ENCODE measurements around the gene ADGRB3.

Gene ADGRB3

DNA sequence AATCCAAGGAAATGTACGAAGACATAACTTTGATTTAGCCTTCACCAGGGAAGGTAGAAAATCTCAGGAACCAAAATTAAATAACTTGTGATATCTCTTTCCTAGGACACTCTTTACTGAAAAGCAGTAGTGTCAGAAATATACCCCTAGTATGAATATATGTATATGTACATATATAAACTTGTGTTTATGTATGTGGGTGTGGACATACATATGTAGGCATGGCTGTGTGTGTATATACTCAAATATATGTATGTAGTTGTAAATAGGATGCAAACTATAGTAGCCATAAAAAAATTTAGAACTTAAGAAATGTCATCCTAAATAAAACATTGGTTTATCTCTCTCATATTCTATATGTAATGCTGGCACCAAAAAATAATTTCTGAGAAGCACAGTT lies 500.8 kb downstream of the ADGRB3 start:
- no peak for DNase-seq (ENCODE audit: low spot score)

DNA sequence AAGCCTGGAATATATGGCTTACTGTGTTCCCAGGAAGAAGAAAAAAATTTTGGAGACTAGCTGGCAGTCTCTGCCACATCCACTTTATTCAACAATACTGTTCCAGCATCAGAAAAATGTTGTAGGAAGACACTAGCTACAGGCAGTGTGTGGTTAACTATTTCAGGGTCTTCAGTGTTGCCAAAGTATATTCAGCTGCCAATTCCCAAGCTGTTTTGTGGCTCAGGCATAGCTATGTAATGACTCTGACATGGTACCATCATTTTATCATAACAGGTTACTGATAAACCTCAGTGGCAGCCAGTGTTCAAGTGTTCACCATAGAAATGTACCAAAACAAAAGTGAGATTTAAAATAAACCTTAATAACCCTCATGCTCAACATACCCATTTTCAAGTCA lies 503.1 kb downstream of the ADGRB3 start:
- no peak for DNase-seq (ENCODE audit: low spot score)

DNA sequence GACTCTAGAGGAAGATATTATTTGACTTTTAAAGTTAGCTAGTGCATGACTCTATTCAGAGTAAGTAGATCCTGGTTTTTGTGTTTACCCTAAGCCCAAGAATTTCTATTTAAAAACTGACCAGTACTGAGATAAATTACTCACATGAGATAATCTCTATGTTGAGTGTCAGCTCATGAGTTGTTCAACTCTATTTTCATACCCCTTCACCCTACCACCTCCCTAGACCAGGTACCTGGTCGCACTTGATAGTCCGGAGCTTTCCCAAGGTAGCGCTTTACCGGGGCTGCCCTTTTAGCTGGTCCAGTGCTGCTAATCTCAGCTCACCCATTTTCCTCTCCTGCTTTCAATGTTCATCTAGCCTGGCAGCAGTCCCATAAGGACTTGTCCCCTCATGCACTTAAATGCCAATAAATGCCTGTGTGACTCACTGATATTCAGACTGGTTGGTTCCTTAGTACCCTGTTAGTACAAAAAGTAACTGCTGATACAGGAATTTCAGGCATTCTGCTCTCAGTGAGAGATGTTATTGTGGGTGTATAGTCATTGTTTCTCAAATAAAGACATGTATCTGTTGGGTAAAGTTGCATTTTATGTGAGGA lies 503.9 kb downstream of the ADGRB3 start:
- no peak for DNase-seq (ENCODE audit: low spot score)

DNA sequence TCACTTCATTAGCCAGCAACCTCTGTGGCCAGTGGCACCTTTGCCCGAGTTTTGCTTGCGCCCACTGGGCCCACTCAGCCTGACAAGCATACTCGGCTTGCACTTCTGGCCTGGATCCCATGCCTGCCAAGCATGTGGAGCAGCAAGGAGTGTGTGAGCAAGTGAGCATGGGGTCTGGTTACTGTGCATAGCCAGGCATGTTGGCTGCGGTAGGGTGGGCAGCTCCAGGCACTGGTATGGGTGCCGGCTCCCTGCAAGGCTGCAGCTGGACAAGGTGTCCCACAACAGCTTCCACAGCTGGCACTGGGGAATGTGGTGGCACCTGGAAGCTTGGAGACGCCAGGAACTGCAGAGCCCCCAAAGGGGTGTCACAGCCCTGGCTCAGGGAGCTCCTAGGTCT lies 510.0 kb downstream of the ADGRB3 start:
- no peak for DNase-seq (ENCODE audit: low spot score)

DNA sequence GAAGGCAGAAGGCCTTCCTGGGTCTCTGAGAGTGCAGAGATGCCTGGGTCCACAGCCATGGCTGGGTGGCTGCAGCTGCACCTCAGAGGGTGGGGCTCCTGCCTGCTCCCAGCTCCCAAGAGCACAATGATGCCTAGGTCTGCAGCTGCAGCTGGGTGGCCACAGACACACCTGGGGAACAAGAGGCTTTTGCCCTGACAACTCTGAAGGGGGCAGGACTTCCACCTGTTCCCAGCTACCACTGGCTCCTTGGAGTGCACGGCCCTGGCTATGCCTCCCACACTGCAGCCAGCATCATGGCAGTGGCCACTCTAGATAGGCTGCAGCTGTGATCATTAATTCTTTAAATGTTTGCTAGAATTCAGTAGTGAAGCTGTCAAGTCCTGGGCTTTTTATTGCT lies 511.3 kb downstream of the ADGRB3 start:
- no peak for DNase-seq (ENCODE audit: low spot score)

DNA sequence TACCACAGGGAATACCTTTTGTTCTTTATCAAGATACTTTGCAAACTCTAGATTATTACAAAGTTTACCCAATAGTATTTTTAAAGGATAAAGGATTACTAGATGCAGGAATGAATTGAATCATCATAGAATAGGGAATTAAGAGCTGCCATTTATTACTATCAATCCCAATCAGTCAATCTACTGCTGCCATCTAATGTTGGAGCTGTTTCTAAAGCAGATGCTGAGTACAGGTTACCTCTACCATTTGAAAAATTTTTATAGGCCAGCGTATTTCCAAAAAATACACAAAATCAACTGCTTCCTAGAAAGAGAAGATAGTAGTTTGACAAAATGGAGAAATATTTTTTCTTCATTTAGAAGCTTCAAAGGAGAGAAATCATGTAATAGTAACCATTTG lies 520.4 kb downstream of the ADGRB3 start:
- no peak for DNase-seq (ENCODE audit: low spot score)

DNA sequence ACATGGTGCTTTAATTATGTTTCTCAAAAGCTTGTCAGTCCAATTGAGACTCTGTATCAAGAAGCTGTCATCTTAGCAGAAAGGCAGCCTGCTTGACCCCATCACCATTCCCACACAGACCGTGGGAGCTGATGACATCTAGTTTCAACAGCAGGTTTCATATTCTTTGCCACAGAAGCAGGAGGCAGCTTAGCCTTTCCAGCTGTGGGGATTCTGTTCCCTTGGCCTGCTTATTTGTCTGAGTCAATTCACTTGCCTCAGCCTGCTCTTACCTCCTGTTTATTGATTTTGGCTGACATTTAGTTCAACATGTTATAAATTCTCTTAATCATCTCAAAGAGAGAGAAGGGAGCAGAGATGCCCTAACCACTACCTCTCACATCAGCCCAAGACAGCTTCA lies 527.7 kb downstream of the ADGRB3 start:
- no peak for DNase-seq (ENCODE audit: low spot score)

DNA sequence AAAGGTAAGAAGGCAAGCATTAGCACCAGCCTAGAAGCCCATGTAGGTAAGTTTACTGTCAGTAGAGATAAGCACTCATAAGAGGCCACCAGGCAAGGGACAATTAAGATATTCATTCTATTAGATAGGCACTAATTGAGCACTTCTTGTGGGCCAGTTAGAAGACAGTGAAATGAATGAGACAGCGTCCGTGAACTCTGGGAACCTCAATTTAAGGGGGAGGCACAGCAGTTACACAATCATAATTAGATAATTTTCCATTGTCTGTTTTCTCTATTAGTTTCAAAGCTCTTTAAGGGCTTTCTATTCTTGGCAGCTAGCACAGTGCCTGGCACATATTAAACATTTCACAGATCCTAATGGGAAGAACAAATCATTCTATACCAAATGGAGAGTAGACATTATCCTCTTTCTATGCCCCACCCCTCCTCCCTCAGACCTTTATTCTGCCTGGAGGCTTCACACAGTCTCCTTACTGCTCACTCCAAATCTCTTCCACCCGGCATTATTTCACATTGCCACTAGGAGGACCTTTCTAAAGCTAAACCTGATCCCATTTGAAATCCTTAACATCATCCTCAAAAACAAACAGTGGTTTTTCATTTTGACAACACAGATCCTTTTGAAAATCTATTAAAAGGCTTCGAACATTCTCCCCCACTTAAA lies 529.6 kb downstream of the ADGRB3 start:
- DNase-seq (ENCODE audit: low spot score): no peak

DNA sequence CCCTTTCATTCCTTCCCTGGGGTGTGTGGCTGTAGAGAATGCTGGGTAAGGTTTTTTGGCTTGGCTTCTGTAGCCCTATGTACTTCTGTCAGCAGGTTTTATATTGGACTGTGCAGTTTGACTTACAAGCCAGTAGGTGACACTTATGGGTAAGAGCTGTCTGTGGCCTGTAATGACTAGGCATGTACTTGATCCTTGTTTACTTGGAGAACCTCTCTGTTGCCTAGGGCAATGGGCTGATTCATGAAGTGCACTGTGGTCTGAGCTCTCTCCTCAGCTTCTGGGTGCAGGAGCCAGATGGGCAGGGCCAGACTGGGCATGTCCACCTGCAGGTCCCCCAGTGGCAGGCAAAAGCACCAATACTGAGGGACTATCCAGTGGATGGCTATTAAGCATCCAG lies 544.6 kb downstream of the ADGRB3 start:
- DNase-seq (ENCODE audit: low spot score): no peak

DNA sequence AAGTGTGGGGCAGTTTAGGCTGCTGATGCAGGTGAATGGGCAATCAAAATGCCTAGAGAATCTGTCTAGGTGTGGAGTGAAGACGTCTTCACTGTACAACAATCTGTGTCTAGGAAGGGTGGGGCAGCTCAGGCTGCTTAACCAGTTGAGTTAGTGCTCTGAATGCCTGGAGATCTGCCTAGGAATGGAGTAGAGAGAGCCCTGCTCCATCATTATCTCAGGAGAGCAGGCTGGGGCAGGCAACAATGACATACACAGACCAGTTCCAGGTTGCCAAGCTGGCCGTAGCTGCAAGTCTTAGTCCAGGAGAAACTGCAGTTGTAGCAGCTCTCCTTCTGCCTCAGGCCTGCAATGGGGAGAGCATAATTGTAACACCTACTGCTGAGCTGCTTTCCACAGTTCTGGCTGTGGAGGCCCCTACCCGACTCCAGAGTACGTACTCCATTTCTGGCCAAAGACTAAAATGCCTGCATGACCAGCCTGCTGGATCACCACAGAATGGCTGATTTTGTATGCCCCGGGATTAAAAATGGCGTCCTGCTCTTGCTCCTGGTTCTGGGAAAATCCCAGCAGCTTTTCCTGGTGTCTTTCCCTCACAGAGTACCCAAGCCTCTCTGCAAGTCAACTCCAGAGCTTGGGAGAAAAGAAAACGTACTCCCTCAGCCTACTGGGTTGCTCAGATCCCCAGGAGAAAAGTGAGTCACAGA lies 545.4 kb downstream of the ADGRB3 start:
- no peak for DNase-seq (ENCODE audit: low spot score)

DNA sequence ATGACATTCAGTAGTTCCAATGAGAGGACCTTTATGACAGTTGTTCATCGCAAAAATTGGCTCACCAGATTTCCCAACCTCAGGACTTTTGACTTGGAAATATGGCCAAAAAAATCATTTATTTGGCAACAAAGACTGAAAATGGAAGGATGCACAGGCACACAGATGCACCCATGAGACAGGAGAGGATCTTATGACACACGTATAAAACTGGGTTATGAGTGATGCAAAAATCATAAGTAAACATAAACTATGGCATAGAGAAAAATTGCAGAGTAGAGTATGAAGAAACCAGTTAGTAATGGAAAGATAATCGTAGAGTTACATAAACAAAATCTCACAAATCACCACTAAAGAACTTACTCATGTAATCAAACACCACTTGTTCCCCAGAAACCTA lies 546.9 kb downstream of the ADGRB3 start:
- no peak for DNase-seq (ENCODE audit: low spot score)

DNA sequence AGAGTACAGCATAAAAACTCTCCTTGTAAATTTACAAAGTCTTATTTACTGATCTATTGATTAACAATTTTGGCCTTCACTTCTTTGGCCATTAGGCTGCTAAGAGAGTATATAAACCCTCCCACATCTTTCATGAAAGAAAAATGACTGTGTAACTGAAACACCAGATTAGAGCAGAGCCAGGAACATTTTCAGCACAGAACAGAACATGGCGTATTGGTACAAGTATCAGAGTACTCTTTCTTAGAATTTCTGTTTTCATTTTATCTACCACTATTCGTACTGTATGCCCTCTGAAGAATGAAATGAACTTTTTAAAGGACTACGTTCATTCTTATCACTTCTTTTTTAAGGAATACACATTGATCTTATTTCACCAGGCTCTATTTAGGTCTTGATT lies 550.2 kb downstream of the ADGRB3 start:
- DNase-seq (ENCODE audit: low spot score): no peak

DNA sequence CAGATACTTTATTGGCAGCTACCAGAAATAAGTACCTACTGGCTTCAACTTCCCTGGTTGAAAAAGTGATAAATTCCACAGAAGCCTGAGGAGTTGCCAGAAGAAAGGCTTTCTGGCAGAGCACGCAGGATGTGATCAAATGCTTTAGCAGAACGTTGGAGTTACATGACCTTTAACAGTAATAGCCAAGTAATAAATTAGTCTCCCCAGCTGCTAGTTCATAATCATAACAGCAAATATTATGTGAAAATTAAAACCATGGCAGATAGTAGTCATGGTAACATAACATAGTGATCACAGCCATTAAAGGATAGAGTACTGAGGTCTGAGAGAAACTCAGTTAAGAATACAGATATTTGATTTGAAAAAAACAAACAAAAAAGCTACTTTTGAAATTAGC lies 567.7 kb downstream of the ADGRB3 start:
- no peak for DNase-seq (ENCODE audit: low spot score)

DNA sequence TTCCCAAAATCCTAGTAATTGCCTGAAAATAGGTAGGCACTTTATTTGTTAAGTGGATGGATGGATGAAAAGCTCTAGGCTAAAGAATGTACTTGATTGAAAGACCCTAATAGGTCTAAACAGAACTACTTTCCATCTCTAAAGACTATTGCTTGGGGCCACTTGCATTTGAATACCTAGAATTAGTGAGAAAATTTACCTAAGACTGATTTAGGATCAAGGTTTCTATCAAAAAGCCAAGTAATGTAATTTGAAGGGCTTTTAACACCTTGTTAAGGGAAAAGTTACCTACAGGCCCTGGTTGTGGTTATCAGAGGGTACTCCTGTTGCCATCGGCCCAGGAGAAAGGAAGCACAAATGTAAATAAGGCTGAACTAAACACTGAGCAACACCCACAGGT lies 581.0 kb downstream of the ADGRB3 start:
- no peak for DNase-seq (ENCODE audit: low spot score)

DNA sequence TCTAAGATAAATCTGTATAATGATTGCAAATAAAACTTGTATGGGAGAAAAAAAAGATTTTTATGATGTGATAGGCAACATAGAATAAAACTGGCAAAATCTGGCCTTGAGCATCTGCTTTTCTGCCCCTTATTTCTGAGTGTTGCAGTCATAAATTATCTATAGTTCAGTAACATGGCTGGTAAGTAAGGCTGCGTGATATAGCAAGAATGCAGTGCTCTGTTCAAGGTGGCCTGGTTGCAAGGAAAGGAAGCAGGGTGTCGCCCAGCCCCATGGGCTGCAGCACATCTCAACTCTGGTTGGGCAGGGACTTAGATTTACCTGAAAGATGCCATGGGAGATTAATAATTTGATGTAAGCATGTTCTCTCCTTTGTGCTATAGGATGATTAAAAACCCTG lies 582.3 kb downstream of the ADGRB3 start:
- DNase-seq (ENCODE audit: low spot score): no peak

DNA sequence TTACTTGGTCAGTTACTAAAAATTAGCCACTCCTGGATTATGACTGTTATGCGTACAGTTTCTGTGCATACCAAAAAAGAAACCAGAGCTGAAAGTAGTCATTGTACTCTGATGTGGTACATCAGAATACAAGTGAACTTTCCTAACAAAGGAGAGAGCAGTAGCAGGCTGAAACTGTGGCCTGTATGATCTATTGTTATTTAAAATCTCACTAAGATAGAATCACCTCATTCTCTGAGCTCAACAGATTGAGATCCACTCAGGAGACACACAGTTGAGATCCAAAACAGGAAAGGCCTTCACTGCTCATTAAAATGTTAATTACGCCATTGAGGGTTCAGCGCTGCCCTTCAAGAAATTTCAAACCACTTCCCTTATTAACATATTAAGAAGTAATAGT lies 585.3 kb downstream of the ADGRB3 start:
- DNase-seq (ENCODE audit: low spot score): no peak

DNA sequence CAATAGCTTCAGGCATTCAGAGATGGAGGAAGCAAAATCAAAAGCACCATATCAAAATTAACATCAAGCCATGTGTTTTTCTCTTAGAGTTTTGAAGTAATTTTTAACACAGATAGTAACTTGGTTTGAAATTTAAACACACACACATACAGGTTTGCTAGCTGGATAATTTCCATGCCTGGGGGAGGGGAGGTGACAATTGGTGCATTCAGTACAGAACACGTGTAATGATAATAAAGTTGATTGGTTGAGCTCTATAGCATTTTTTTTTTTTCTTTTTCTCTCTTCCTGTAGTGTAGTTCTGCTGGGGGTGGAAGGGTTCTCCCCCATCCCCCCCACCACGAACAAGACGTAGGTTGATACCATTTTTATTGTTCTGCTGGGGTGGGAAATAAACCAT lies 596.9 kb downstream of the ADGRB3 start:
- DNase-seq (ENCODE audit: low spot score): no peak

DNA sequence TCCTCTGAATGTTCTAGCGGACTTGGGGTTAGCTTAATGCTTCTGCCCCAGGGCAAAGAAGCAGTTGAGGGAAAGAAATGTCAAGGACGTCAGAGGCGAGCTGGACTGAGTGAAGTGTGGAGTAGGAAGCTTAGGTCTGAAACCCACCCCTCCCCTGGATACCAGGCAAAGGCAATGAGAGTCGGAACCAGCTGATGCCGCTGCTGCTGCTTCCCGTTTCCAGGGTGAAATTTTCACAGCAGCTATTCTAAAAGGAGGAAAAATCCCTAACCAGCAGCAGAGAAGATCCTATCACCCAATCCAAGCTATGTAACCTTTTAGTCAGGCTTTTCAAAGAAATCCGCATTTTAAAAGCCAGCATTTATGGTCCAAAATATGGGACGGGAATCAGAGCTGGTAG lies 597.4 kb downstream of the ADGRB3 start:
- no peak for DNase-seq (ENCODE audit: low spot score)

DNA sequence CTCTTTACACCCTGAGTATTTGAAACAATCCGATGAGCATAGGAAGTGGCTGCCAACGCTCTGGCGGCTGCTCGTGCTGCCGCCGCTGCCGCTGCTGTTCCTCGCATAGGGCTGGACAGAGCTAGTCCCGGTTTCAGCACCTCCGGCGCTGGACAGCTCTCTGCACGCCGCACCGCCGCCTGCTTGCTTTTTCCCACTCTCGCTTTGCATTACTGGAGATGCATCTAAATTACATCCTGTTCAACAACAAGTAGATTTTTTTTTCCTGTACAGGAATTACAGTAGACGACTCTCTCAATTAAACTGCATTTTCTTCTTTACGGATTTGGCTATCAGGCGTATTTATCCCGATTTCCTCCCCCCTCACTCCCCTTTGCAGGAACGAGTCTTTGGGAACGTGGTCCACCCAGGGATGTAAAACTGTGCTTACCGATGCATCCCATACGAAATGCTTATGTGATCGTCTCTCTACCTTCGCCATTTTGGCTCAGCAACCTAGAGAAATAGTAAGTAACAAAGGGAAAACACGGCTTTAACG lies 597.9 kb downstream of the ADGRB3 start:
- no peak for DNase-seq (ENCODE audit: low spot score)

DNA sequence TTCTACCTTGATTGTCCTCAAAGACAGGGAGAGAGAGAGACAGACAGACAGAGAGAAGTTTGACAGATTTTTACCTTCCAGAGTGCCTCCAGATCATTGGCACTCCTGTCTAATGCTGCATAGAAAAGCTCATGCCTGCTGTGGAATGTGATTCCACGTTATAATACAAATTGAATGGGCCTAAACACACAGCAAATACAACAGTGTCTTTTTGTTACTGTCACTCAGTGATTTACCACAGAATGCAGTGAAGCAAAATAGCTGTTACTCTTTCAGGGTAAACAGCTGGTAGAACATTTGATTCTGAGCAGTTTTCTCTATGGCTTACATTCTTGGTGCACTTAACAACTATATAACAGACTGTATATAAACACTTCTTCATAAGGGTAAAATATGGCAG lies 603.0 kb downstream of the ADGRB3 start:
- no peak for DNase-seq (ENCODE audit: low spot score)

DNA sequence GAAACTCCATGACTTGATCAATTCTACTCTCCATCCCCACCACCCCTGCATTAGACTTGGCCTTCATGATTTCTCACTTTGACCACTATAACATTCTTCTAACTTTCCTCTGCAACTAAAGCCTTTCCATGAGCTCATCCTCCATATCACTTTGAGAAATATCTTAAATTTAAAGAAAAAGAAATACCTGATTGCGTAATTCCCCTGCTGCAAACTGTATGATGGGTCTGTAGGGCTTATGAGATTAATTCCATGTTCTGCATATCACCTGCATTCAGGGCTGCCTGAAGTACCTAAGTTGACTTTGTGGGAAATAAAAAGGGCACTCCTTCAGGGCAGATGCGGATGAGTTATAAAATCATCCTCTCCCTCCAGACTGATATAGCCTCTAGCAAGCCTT lies 611.9 kb downstream of the ADGRB3 start:
- no peak for DNase-seq (ENCODE audit: low spot score)

DNA sequence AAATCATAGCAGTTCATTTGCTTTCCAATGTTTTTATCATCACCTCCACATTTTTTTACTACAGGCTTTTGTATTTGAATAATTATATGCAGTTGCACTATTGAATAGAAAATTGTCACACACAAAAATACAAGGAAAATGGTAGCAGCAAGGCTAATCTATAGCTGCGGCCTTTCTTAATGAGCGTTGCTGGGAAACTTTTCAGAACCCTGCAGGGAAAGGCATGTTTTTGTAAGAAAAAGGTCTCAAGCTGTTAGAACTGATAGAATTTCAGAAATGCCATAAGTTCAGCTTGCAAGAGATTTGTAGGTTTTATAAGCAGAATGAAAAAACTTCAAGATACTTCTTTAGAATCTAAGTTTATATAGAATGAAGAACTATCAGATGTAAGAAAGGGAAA lies 625.9 kb downstream of the ADGRB3 start:
- DNase-seq (ENCODE audit: low spot score): no peak

DNA sequence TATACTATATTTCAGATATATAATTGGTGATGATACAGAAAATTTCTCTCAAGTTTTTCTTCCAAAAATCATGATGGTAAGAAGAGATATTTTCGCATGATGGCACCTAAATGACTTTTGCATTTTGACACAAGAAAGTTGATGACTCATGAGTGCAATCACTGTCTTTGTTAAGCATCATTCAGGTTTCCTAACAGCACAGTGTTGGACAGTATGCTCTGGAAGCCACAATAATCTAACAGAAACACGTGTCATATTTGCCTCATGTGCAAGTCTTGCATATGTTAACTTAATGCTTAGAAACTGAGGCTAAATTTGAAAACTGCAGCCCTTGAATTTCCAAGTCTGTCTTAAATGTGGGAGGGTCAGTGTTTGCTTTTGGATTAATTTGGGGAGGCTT lies 628.2 kb downstream of the ADGRB3 start:
- no peak for DNase-seq (ENCODE audit: low spot score)

DNA sequence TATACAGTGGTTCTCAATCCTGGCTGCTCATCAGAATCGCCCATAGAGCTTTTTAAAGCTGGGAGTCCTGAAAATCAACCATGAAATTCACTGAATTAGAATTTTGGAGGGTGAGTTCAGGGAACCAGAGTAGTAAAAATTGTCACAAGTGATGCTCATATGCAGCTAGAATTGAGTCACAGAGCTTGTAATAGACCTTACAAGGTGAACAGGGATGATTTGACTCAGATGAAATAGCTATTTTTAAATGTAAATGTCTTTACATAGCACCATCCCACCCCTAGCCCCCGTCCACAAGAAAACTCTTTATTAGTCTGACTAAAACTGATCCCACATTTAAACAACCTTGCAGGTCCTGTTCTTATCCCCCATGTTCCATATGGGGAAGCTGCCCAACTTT lies 630.0 kb downstream of the ADGRB3 start:
- DNase-seq (ENCODE audit: low spot score): no peak

All from hematopoietic multipotent progenitor cell treated with erythropoietin and hydrocortisone succinate and interleukin-3 and kit ligand, for 17 days (in vitro differentiated cells).